NB4 (cell line): ENCODE measurements around the gene NGFR.

ENCODE experiments used
- CTCF ChIP-seq: IDR thresholded peaks from one replicate; pipeline ENCODE4 v1.5.1; 2012; ENCODE audit warnings: low read depth, low read length
- MAX ChIP-seq: IDR thresholded peaks from 2 replicates; pipeline ENCODE4 v1.6.1; 2011; ENCODE audit warnings: low read depth, low read length
- MYC ChIP-seq: IDR thresholded peaks from 2 replicates; pipeline ENCODE4 v1.6.1; 2011; ENCODE audit warnings: low read depth, low read length
- POLR2A ChIP-seq: IDR thresholded peaks from 2 replicates; pipeline ENCODE4 v1.6.1; 2011; ENCODE audit warnings: mild to moderate bottlenecking; ENCODE audit not compliant: insufficient read length; ENCODE audit errors: extremely low read depth

GRCh38 chr17:49473900-49474751, 21.0 kb upstream of the NGFR start:
- TF ChIP-seq POLR2A, result no peak
- TF ChIP-seq CTCF, result no peak
- TF ChIP-seq MYC, result no peak
- TF ChIP-seq MAX, result no peak
